GM18508 (cell line): ENCODE data around the gene UCN.
"Not testable (repeated sequence)": the region's sequence is repeated elsewhere in the genome, so short reads cannot be mapped to it uniquely, and the experiment has no call there.

ENCODE experiments used
- ATAC-seq: cut with Tn5 transposase; IDR thresholded peaks from one replicate; pipeline ENCODE4 v1.9.1; 2021; ENCODE audit warnings: moderate number of reproducible peaks; ENCODE audit not compliant: insufficient read depth, unreplicated experiment

Gene UCN

GRCh38 chr2:27290549-27290948 is 17.7 kb downstream of the UCN start:
- no peak for ATAC-seq

DNA sequence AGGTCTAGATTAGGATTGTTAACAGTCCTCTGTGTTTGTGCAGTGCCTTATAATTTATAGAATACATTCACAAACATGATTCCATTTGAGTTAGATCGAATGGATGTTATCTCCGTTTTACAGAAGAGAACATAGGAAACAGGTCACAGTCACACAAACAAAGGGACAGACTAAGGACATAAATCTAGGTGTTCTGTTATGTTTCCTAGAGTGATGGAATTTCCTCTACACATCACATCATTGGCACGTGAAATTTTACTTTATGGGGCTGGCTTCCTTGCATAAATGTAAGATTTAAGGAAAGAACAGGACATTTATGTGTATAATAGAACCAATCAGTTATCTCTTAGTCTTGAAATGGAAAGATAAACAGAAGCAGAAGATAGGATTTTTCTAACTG is 19.6 kb downstream of the UCN start:
- ATAC-seq = no peak

- ATAC-seq = no peak
Observed at GRCh38 chr2:27285481-27285880, 22.8 kb downstream of the UCN start.

GRCh38 chr2:27284996-27285395 is 23.2 kb downstream of the UCN start:
- no peak for ATAC-seq

DNA sequence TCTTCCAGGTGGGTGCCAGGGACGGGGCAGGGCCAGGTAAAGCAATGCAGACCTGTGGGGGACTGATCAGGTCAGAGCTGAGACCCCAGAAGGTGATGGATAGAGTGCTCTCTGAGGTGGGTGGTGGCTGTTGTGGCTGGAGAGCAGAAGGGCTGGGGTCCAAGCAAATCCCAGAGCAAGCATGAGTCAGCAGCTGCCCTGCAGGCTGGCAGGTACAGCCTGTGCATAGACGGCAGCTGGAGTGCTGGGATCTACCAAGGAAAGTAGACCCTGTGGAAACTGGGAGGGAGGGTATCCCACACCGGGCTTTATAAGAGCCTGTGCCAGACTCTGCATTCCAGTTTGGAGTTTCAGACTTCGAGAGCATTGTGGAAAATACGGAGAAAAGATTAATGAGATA is 25.4 kb downstream of the UCN start:
- ATAC-seq = no peak

DNA sequence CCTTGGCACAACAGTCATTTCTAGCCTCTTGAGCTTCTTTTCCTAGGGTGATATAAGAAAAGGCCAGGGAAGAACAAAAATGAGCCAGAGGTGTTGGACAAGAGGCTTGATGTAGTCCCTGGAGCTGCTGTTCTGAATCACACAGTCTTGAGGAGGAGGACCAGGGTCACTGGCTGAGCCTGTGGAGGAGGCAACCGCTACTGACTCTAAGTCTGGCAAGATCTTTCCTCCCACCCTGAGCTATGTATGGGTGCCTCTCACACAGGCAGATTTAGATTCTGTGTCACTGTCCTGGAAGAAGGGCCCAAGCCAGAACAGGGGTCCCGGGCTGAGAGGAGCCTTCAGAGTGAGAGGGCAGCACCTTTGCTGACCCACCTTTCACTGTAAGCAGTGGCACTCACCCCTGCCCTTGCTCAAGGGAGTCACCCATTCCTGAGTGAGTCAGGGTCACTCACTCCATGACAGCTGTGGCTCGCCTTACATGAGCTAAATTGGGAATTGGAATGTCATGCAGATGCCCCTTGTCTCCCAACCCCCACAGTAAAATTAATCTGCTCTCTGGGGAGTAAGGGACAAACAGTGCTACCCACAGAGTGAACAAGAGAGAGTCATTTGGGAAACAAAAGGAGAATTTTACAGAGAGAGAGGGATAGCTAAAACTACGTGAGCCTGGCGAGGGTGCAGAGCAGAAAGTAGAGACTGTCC is 26.2 kb downstream of the UCN start, which contains the start of gene TRIM54:
TRIM54 (plus strand) TSS at position 575 of the 705 bp plus-strand sequence. CDS start 303 bp downstream, outside the sequence.
- no peak for ATAC-seq

DNA sequence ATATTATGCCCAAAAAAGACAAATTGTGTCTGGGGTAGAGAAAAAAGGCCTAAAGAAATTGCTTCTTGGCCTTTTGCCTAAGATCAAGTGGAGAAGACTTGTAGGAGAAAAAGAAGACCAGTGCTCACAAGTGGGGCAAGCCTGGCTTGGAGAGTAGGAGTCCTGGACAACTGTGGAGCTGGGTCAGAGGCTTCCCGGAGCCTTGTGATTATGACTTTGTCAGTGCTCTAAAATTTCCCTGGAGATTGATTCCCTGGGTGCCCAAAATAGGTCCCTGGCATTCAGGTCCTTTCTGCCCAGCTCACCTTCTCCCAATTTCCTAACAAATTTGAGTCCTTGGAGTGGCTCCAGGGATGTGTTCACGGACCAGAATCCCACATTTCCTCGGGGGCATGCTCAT is 26.8 kb downstream of the UCN start:
- no peak for ATAC-seq

GRCh38 chr2:27280826-27281225 is 27.4 kb downstream of the UCN start:
- ATAC-seq = no peak

GRCh38 chr2:27278010-27278409 is 30.2 kb downstream of the UCN start:
- no peak for ATAC-seq

- no peak for ATAC-seq
Observed at GRCh38 chr2:27275211-27276150, 32.8 kb downstream of the UCN start, which contains the start of gene DNAJC5G. Gene DNAJC5G, plus strand, starts transcription at chr2:27275433. Its CDS starts 1,296 bp downstream, at chr2:27276729.

DNA sequence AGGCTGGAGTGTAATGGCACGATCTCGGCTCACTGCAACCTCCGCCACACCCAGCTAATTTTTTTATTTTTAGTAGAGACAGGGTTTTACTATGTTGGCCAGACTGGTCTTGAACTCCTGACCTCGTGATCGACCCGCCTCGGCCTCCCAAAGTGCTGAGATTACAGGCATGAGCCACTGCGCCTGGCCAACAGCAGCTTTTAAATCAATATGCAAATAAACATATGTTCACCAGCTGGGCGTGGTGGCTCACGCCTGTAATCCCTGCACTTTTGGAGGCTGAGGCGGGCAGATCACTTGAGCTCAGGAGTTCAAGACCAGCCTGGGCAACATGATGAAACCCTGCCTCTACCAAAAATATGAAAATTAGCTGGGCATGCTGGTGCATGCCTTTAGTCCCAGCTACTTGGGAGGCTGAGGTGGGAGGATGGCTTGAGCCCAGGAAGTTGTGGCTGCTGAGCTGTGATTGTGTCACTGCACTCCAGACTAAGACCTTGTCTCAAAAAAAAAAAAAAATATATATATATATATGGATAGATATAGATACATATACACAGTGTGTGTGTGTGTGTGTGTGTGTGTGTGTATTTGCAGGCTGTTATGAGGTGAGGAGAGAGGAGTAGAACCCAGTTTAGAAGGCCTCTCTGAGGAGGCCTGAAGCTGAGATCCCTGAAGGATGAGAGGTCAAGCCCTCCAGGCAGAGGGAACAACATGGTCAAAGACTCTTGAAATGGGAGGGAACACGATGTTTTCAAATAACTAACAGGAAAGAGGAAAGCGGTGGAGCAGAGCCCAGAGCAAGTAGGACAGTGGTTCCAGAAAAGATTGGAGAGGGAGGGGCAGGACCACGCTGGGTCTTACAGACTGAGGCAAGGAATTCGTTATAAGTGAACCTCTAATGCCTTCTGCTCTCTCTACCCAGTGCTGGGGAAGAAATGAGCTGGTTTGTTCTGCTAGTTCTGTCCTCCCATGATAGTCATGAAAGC is 35.4 kb downstream of the UCN start:
- ATAC-seq = not testable (repeated sequence)

- ATAC-seq = no peak
Observed at GRCh38 chr2:27271631-27272340, 36.5 kb downstream of the UCN start.

GRCh38 chr2:27270670-27271069 is 37.6 kb downstream of the UCN start:
- ATAC-seq = no peak

- no peak for ATAC-seq
Observed at GRCh38 chr2:27270131-27270530, 38.1 kb downstream of the UCN start.

GRCh38 chr2:27268296-27268695 is 39.9 kb downstream of the UCN start:
- ATAC-seq = not testable (repeated sequence)

DNA sequence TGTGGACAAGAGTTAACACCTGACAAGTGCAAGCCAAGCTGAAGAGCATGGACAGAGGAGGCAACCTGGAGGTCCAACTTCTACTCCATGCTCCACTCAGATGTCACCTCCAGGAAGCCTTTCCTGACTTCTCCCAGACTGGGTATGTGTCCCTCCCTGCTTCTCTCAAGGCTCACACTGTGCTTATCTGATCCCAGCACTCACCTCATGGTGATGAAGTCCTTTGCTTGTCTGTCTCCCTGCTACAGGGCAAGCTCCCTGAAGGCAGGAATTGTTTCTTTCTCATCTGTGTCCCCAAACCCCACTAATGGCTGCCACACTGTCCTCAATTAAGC is 42.7 kb downstream of the UCN start:
- no peak for ATAC-seq

DNA sequence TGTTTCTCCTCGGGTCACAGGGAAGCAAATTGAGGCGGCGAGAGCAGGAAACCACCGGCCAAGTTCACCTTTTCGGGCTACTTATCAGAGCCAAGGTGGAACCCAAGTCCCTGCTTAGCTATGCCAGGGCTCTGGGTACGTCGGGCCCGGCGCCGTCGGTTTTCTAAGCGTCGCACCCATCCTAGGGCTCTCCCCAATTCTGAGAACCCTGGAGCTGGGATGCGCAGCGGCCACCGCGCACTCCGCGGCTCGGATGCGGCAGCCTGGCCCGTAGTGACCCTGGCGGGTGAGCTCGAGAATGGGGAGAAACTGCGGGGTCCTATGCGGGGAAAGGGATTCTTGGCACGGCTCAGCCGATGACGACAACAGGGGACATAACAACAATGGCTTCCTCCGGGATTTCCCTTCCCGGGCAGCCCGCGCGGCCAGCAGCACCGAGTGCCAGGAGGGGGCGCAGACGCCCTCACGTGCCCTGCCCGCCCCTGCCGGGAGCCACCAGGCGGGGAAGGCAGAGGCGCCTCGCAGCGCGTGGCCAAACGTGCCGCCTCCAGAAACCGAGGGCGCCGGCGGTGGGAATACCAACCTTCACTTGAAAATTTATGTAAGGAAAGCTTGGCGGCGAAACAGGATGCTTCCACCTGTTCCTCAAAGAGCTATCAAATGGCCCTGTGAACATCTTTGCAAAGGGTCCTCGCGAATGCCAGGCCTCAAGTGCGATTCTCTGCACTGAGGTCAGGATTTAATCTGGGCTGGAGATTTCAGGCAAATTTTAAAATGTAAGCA is 43.3 kb downstream of the UCN start:
- ATAC-seq = no peak

GRCh38 chr2:27264253-27264752 is 43.9 kb downstream of the UCN start:
- ATAC-seq = no peak
